HG03097 (cell line): Measurements from ENCODE around the gene ARNT2.
"Not testable (repeated sequence)": the region's sequence is repeated elsewhere in the genome, so short reads cannot be mapped to it uniquely, and the experiment has no call there.

ENCODE experiments used
- ATAC-seq: cut with Tn5 transposase; IDR thresholded peaks from one replicate; pipeline ENCODE4 v1.9.1; 2021; ENCODE audit not compliant: unreplicated experiment, low FRiP score

Gene ARNT2

GRCh38 chr15:80404057-80404760 is at the start of gene ARNT2:
TSS of gene ARNT2 (plus strand) at chr15:80404382. CDS start at chr15:80404516, 134 bp downstream.
- ATAC-seq: no peak

GRCh38 chr15:80367094-80367493 is 37.1 kb upstream of the ARNT2 start:
- ATAC-seq: no peak

GRCh38 chr15:80367661-80368060 is 36.5 kb upstream of the ARNT2 start:
- no peak for ATAC-seq

GRCh38 chr15:80371924-80372323 is 32.3 kb upstream of the ARNT2 start:
- no peak for ATAC-seq

- no peak for ATAC-seq
Observed at GRCh38 chr15:80374441-80374840, 29.7 kb upstream of the ARNT2 start.

- ATAC-seq: no peak
Observed at GRCh38 chr15:80375968-80376891, 28.0 kb upstream of the ARNT2 start.

- ATAC-seq: no peak
Observed at GRCh38 chr15:80379693-80380092, 24.5 kb upstream of the ARNT2 start.

GRCh38 chr15:80380154-80380553 is 24.0 kb upstream of the ARNT2 start:
- ATAC-seq: no peak

GRCh38 chr15:80382285-80382684 is 21.9 kb upstream of the ARNT2 start:
- ATAC-seq: no peak

- no peak for ATAC-seq
Observed at GRCh38 chr15:80384432-80384831, 19.8 kb upstream of the ARNT2 start.

- no peak for ATAC-seq
Observed at GRCh38 chr15:80386151-80386550, 18.0 kb upstream of the ARNT2 start.

- ATAC-seq: no peak
Observed at GRCh38 chr15:80388326-80388725, 15.9 kb upstream of the ARNT2 start.

- ATAC-seq: no peak
Observed at GRCh38 chr15:80389370-80389769, 14.8 kb upstream of the ARNT2 start.

- not testable (repeated sequence) for ATAC-seq
Observed at GRCh38 chr15:80390942-80391341, 13.2 kb upstream of the ARNT2 start.

GRCh38 chr15:80395616-80396015 is 8.6 kb upstream of the ARNT2 start:
- ATAC-seq: no peak

GRCh38 chr15:80396096-80396495 is 8.1 kb upstream of the ARNT2 start:
- ATAC-seq: no peak

- no peak for ATAC-seq
Observed at GRCh38 chr15:80399508-80399907, 4.7 kb upstream of the ARNT2 start.

- no peak for ATAC-seq
Observed at GRCh38 chr15:80401456-80401855, 2.7 kb upstream of the ARNT2 start.

GRCh38 chr15:80402339-80402738 is 1.8 kb upstream of the ARNT2 start:
- no peak for ATAC-seq

- ATAC-seq: no peak
Observed at GRCh38 chr15:80403712-80404056, 498 bp upstream of the ARNT2 start.

- no peak for ATAC-seq
Observed at GRCh38 chr15:80404761-80405553, 775 bp downstream of the ARNT2 start.
